ENCODE results near the gene PCAT6. TPM values are rescaled to one million over a fixed set of nuclear protein-coding genes. Genes with fewer than 3 reads are reported as not detected.

PCAT6 gene
- total RNA-seq, 1 donor from 2014 or later: not detected

DNA sequence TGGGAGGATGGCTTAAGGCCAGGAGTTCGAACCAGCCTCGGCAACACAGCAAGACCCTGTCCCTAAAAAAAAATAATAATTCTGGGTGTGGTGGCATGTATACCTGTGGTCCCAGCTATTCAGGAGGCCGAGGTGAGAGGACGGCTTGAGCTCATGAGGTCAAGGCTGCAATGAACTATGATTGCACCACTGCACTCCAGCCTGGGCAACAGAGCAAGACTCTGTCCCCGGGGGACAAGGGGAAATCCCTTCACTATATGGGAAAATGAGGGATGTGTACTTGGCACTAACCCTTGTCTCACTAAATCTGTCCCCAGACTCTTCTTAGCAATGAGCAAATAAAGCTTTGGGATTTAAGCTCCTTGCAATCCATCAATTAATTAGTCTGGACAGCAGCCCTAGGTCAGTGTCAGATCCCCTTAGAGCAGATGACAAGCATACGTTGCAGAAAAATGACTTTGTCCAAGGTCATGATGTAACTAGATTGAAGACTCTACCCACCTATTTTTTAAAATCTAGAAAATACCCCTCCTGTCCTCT, 11.9 kb upstream of the PCAT6 start:
- TF ChIP-seq, protein P1, sequence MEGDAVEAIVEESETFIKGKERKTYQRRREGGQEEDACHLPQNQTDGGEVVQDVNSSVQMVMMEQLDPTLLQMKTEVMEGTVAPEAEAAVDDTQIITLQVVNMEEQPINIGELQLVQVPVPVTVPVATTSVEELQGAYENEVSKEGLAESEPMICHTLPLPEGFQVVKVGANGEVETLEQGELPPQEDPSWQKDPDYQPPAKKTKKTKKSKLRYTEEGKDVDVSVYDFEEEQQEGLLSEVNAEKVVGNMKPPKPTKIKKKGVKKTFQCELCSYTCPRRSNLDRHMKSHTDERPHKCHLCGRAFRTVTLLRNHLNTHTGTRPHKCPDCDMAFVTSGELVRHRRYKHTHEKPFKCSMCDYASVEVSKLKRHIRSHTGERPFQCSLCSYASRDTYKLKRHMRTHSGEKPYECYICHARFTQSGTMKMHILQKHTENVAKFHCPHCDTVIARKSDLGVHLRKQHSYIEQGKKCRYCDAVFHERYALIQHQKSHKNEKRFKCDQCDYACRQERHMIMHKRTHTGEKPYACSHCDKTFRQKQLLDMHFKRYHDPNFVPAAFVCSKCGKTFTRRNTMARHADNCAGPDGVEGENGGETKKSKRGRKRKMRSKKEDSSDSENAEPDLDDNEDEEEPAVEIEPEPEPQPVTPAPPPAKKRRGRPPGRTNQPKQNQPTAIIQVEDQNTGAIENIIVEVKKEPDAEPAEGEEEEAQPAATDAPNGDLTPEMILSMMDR (IDR thresholded peaks at IDR 0.05; ENCODE audit: insufficient read depth, low read length, severe bottlenecking): no peak
- no peak for FAIRE-seq
- H3K4me3 ChIP-seq (ENCODE audit: low read depth, low read length): no peak overlapping the region
- no peak for DNase-seq (ENCODE audit: low read depth)
- H3K27me3 ChIP-seq (ENCODE audit: control insufficient read depth, insufficient read depth, low read length): no peaks in the 10 kb centered on the region
- H3K36me3 ChIP-seq (ENCODE audit: control insufficient read depth, insufficient read depth, low read length): peaks cover 7% of the 10 kb centered on the region

DNA sequence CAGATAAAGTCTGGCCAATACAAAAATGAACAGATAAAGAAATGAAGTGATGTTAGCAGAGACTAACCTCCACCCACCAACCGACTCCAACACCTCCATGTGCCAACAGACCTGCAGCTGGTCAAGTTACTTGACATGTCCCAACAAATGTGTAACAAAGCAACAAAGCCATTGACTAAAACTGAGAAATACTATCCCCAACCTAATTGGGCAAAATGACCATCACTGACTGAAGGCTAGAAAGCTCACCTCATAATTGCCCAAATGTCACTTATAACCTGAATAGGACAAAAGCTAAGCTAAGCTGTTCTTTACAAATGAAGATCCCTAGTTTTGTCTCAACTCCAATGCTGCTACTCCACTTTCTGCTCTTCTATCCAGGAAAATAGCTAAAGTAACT, 10.0 kb upstream of the PCAT6 start:
- Histone ChIP-seq H3K36me3 (ENCODE audit: control insufficient read depth, insufficient read depth, low read length) (peaks cover 7% of the 10 kb centered on the region), H3K27me3 (ENCODE audit: control insufficient read depth, insufficient read depth, low read length) (no peaks in the 10 kb centered on the region), H3K4me3 (ENCODE audit: low read depth, low read length) (no peak overlapping the region)
- FAIRE-seq (no peak), DNase-seq (ENCODE audit: low read depth) (no peak)
- TF ChIP-seq, protein P1 (IDR thresholded peaks at IDR 0.05; ENCODE audit: insufficient read depth, low read length, severe bottlenecking): no peak

DNA sequence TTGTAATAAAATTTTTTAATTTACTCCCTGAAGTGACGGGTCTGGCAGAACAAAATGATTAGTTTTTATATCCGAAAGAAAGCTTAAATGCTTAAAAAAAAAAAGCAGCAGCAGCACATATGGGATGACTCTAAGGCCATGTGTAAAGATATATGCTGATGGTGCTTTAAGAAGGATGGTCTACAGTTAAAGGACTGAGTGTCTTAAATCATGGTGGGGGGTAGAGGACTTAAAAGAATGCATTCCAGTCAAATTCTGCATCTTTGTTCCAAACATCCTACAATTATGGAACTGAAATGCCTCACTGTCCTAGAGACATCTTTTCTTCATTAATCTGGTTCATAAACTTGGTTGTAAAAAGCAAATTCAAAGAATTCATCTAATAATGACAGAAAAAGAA, 9.6 kb upstream of the PCAT6 start:
- no peak for DNase-seq (ENCODE audit: low read depth)
- Histone ChIP-seq H3K27me3 (ENCODE audit: control insufficient read depth, insufficient read depth, low read length) (no peaks in the 10 kb centered on the region), H3K4me3 (ENCODE audit: low read depth, low read length) (no peak overlapping the region), H3K36me3 (ENCODE audit: control insufficient read depth, insufficient read depth, low read length) (peaks cover 6% of the 10 kb centered on the region)
- no peak for FAIRE-seq
- TF ChIP-seq, protein P1 (IDR thresholded peaks at IDR 0.05; ENCODE audit: insufficient read depth, low read length, severe bottlenecking): no peak

DNA sequence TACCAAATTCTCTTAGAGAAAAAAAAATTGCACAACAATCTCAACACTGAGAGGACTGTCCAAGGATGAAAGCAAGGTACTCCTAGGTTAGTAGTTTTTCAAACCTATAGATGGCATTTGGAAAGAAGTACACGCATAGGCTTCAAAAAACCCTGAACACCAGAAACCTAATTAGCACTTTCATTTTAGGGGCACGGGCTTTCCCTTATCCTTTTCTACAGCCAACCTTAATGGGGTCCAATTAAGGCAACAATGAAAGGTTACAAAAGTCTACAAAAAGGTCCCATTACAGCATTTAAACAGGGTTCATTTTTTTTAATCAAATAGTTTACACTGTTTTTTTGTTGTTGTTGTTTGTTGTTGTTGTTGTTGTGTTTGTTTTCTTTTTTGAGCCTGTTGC, 8.7 kb upstream of the PCAT6 start:
- FAIRE-seq (no peak), DNase-seq (ENCODE audit: low read depth) (no peak)
- peaks cover under 1% of the 10 kb centered on the region for H3K36me3 ChIP-seq (ENCODE audit: control insufficient read depth, insufficient read depth, low read length)
- no peak overlapping the region for H3K4me3 ChIP-seq (ENCODE audit: low read depth, low read length)
- no peaks in the 10 kb centered on the region for H3K27me3 ChIP-seq (ENCODE audit: control insufficient read depth, insufficient read depth, low read length)
- TF ChIP-seq, protein P1 (IDR thresholded peaks at IDR 0.05; ENCODE audit: insufficient read depth, low read length, severe bottlenecking): no peak

DNA sequence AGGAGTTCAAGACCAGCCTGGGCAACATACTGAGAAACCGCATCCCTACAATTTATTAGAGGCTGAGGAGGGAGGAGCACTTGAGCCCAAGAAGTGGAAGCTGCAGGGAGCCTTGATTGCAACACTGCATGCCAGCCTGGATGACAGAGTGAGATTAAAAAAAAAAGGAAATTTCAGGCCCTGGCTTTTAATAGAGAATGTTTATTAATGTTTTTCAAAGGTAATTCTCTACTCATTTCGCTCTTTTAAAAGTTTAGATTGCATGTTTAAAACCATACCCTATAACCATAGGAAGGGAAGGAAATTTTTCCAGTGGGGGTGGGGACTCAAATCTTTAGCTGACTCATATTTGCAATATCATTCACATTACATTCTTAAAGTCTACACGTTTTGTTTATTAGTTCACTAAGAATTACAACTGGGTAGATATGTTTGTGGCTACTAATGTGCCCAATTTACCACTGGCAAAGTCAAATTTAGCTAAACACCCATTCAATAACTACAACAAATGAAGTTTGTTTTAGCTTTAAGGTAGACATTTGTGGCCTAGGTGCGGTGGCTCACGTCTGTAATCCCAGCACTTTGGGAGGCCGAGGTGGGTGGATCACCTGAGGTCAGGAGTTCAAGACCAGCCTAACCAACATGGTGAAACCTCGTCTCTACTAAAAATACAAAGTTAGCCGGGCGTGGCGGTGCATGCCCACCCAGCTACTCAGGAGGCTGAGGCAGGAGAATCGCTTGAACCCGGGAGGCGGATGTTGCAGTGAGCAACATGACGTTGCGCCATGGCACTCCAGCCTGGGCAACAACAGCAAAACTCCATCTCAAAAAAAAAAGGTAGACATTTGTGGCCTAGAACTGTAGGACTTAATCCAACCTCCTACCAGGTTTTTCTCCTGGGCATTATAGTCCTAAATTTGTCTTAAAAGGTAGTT, 7.5 kb upstream of the PCAT6 start:
- DNase-seq (ENCODE audit: low read depth): peak; percentile 47
- Histone ChIP-seq H3K36me3 (ENCODE audit: control insufficient read depth, insufficient read depth, low read length) (no peaks in the 10 kb centered on the region), H3K4me3 (ENCODE audit: low read depth, low read length) (no peak overlapping the region), H3K27me3 (ENCODE audit: control insufficient read depth, insufficient read depth, low read length) (no peaks in the 10 kb centered on the region)
- TF ChIP-seq, protein P1 (IDR thresholded peaks at IDR 0.05; ENCODE audit: insufficient read depth, low read length, severe bottlenecking): no peak
- no peak for FAIRE-seq
